B cell (primary cell): Measurements from ENCODE around the gene ZNF273.

Experiments
- EZH2 ChIP-seq: IDR thresholded peaks from 2 replicates; pipeline ENCODE4 v1.6.1; 2012; ENCODE audit warnings: borderline replicate concordance, low read depth, mild to moderate bottlenecking, moderate library complexity, low read length; ENCODE audit not compliant: insufficient read depth, poor library complexity, severe bottlenecking
- TF ChIP-seq, protein P1 (sequence below): fragments of 200-600 bp; IDR thresholded peaks from one replicate; pipeline ENCODE4 v1.8.0; 2022; ENCODE audit warnings: antibody characterized with exemption, mild to moderate bottlenecking

DNA sequence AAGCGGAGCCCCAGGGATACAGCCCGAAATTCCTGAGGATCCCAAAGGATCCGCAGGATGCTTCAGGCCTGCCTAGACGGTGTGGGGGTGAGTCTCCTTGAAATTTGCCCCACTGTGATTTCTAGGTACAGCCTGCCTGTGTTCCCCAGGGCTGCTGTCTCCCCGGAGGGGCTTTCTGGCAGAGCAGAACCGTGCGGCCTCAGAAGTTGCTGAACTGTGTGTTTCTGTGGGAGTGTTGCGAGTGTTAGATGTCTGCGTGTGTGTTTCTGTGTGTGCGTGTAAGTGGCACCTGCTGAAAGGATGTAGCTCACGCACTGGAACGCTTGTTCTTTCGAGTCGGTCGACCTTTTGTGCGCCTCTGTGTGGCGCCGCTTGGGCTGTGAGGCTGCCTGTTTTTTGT is 27.8 kb upstream of the ZNF273 start:
- no peak for TF ChIP-seq EZH2
- TF ChIP-seq, protein P1, sequence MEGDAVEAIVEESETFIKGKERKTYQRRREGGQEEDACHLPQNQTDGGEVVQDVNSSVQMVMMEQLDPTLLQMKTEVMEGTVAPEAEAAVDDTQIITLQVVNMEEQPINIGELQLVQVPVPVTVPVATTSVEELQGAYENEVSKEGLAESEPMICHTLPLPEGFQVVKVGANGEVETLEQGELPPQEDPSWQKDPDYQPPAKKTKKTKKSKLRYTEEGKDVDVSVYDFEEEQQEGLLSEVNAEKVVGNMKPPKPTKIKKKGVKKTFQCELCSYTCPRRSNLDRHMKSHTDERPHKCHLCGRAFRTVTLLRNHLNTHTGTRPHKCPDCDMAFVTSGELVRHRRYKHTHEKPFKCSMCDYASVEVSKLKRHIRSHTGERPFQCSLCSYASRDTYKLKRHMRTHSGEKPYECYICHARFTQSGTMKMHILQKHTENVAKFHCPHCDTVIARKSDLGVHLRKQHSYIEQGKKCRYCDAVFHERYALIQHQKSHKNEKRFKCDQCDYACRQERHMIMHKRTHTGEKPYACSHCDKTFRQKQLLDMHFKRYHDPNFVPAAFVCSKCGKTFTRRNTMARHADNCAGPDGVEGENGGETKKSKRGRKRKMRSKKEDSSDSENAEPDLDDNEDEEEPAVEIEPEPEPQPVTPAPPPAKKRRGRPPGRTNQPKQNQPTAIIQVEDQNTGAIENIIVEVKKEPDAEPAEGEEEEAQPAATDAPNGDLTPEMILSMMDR = no peak
